Stimulated activated CD4-positive, alpha-beta T cell treated with anti-CD3 and anti-CD28 coated beads, Interleukin-1b, Interleukin-23, amount 100 ng/mL, for 4 hours (primary cell): Measurements from ENCODE around the gene CHTF18.

Experiments
- DNase-seq, 2 donors: peaks; one replicate each; pipeline ENCODE4 v3.0.0-alpha.2; 2020; ENCODE audit warnings: low read depth in 2 of 2

CHTF18 gene

GRCh38 chr16:760545-761343, 27.7 kb upstream of the CHTF18 start, which contains the start of gene MSLN:
Gene MSLN, plus strand, starts transcription at chr16:760734. Its CDS starts 1,947 bp downstream, at chr16:762681.
- DNase-seq, result no peak

GRCh38 chr16:761625-762513, 26.6 kb upstream of the CHTF18 start:
- DNase-seq, result no peak

GRCh38 chr16:762595-763268, 25.7 kb upstream of the CHTF18 start:
- no peak for DNase-seq

- DNase-seq, result no peak
Observed at GRCh38 chr16:763369-764183, 24.8 kb upstream of the CHTF18 start.

GRCh38 chr16:764184-764750, 24.2 kb upstream of the CHTF18 start:
- DNase-seq, result no peak

GRCh38 chr16:764848-765487, 23.5 kb upstream of the CHTF18 start:
- DNase-seq, result no peak

GRCh38 chr16:765488-765865, 22.9 kb upstream of the CHTF18 start:
- no peak for DNase-seq

- no peak for DNase-seq
Observed at GRCh38 chr16:766008-766819, 22.2 kb upstream of the CHTF18 start.

GRCh38 chr16:766820-767640, 21.4 kb upstream of the CHTF18 start:
- DNase-seq, result no peak

- no peak for DNase-seq
Observed at GRCh38 chr16:767743-768235, 20.6 kb upstream of the CHTF18 start.

- DNase-seq, result no peak
Observed at GRCh38 chr16:768428-768827, 20.0 kb upstream of the CHTF18 start.

- DNase-seq, result no peak
Observed at GRCh38 chr16:769184-769784, 19.1 kb upstream of the CHTF18 start.

GRCh38 chr16:769934-770333, 18.5 kb upstream of the CHTF18 start:
- no peak for DNase-seq

- DNase-seq, result no peak
Observed at GRCh38 chr16:770411-770810, 18.0 kb upstream of the CHTF18 start.

- no peak for DNase-seq
Observed at GRCh38 chr16:772959-773358, 15.5 kb upstream of the CHTF18 start.

GRCh38 chr16:774086-775001, 14.1 kb upstream of the CHTF18 start:
- DNase-seq, result no peak

- DNase-seq, result no peak
Observed at GRCh38 chr16:775236-775796, 13.1 kb upstream of the CHTF18 start.
